ENCODE measurements around the gene SLC17A7. TPM values are rescaled to one million over a fixed set of nuclear protein-coding genes. Genes with fewer than 3 reads are reported as not detected.
A peak's percentile ranks its signal among the peaks of the same experiment; 100 is the strongest.
"Not testable (repeated sequence)": the region's sequence is repeated elsewhere in the genome, so short reads cannot be mapped to it uniquely, and the experiment has no call there.

Gene SLC17A7
- polyA plus RNA-seq, 1 experiment, result 0.10 TPM

GRCh38 chr19:49445997-49446396, 4.7 kb upstream of the SLC17A7 start:
- DNase-seq (ENCODE audit: low read depth), result no peak
- ChIA-PET POLR2A (no interaction called here), CTCF (interaction anchor here (0.6 to 3.1 kb wide), 2 partner anchors 55 to 180 kb away, joined by 4 to 16 read pairs; no protein-coding TSS in a partner anchor)
- H3K4me3 ChIP-seq (ENCODE audit: low read depth, low read length), result no peak overlapping the region
- peaks cover 10% of the 10 kb centered on the region for H3K36me3 ChIP-seq (ENCODE audit: control insufficient read depth, insufficient read depth, low read length)
- peaks cover 6% of the 10 kb centered on the region for H3K27me3 ChIP-seq (ENCODE audit: control insufficient read depth, insufficient read depth, low read length)
- TF ChIP-seq, protein P1, sequence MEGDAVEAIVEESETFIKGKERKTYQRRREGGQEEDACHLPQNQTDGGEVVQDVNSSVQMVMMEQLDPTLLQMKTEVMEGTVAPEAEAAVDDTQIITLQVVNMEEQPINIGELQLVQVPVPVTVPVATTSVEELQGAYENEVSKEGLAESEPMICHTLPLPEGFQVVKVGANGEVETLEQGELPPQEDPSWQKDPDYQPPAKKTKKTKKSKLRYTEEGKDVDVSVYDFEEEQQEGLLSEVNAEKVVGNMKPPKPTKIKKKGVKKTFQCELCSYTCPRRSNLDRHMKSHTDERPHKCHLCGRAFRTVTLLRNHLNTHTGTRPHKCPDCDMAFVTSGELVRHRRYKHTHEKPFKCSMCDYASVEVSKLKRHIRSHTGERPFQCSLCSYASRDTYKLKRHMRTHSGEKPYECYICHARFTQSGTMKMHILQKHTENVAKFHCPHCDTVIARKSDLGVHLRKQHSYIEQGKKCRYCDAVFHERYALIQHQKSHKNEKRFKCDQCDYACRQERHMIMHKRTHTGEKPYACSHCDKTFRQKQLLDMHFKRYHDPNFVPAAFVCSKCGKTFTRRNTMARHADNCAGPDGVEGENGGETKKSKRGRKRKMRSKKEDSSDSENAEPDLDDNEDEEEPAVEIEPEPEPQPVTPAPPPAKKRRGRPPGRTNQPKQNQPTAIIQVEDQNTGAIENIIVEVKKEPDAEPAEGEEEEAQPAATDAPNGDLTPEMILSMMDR (IDR thresholded peaks at IDR 0.05; ENCODE audit: insufficient read depth, low read depth, low read length), result no peak

GRCh38 chr19:49444100-49444700, 2.9 kb upstream of the SLC17A7 start:
- DNase-seq (ENCODE audit: low read depth); H3K36me3 ChIP-seq (ENCODE audit: control insufficient read depth, insufficient read depth, low read length); H3K4me3 ChIP-seq (ENCODE audit: low read depth, low read length): not testable (repeated sequence)
- ChIA-PET CTCF (interaction anchor here (0.6 to 3.1 kb wide), 8 partner anchors 9 to 178 kb away, joined by 3 to 16 read pairs (median 3); partner anchors contain the start of gene TEAD2), POLR2A (interaction anchor here (0.5 kb wide), 1 partner anchor 28 kb away, joined by 3 read pairs; no protein-coding TSS in a partner anchor)
- peaks cover 23% of the 10 kb centered on the region for H3K27me3 ChIP-seq (ENCODE audit: control insufficient read depth, insufficient read depth, low read length)

GRCh38 chr19:49443366-49444099, 2.2 kb upstream of the SLC17A7 start:
- Histone ChIP-seq H3K27me3 (ENCODE audit: control insufficient read depth, insufficient read depth, low read length) (peaks cover 29% of the 10 kb centered on the region), H3K4me3 (ENCODE audit: low read depth, low read length) (peak overlapping the region; percentile 72), H3K36me3 (ENCODE audit: control insufficient read depth, insufficient read depth, low read length) (peaks cover 9% of the 10 kb centered on the region)
- ChIA-PET CTCF (interaction anchor here (0.6 to 2.3 kb wide), 16 partner anchors 10 to 218 kb away, joined by 3 to 13 read pairs (median 3); partner anchors contain the start of genes GFY and TEAD2), POLR2A (no interaction called here)
- peak; percentile 53 for DNase-seq (ENCODE audit: low read depth)
- TF ChIP-seq, protein P1 (IDR thresholded peaks at IDR 0.05; ENCODE audit: insufficient read depth, low read depth, low read length), result peak; percentile 84

DNA sequence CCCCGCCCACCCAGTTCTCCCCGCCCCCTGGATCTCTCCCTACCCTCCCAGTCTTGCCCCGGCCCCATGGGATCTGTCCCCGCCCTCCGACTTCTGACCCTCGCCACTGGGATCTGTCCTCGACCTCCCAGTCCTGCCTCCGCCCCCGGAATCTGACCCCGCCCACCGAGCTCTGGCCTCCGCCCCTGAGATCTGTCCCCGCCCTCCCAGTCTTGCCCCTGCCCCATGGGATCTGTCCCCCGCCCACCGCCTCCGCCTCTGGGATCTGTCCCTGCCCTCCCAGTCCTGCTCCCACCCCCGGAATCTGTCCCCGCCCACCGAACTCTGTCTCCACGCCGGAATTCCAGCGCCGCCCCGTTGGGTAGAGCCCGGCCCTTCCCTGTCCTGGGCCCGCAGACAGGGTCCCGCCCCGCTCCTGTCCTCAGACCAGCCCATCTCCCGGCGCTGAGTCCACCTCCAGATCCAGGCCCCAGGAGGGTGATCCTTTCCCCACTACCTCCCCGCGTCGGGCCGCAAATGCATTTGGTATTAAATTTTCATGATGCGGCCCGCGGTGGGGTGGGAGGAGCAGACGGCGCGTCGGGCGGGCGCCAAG, 1.5 kb upstream of the SLC17A7 start:
- TF ChIP-seq, protein P1 (IDR thresholded peaks at IDR 0.05; ENCODE audit: insufficient read depth, low read depth, low read length), result no peak
- POLR2A ChIA-PET, result interaction anchor here (0.6 kb wide), 1 partner anchor 18 kb away, joined by 4 read pairs; no protein-coding TSS in a partner anchor
- Histone ChIP-seq H3K27me3 (ENCODE audit: control insufficient read depth, insufficient read depth, low read length) (peaks cover 36% of the 10 kb centered on the region), H3K36me3 (ENCODE audit: control insufficient read depth, insufficient read depth, low read length) (peaks cover 7% of the 10 kb centered on the region), H3K4me3 (ENCODE audit: low read depth, low read length) (peak overlapping the region; percentile 72)
- CTCF ChIA-PET, result interaction anchor here (0.7 to 2.3 kb wide), 18 partner anchors 9 to 217 kb away, joined by 3 to 13 read pairs (median 4); partner anchors contain the start of genes GFY and PIH1D1
- DNase-seq (ENCODE audit: low read depth), result no peak

- Histone ChIP-seq H3K36me3 (ENCODE audit: control insufficient read depth, insufficient read depth, low read length) (peaks cover 7% of the 10 kb centered on the region), H3K27me3 (ENCODE audit: control insufficient read depth, insufficient read depth, low read length) (peaks cover 38% of the 10 kb centered on the region), H3K4me3 (ENCODE audit: low read depth, low read length) (peak overlapping the region; percentile 72)
- POLR2A ChIA-PET, result interaction anchor here (0.6 kb wide), 1 partner anchor 18 kb away, joined by 4 read pairs; no protein-coding TSS in a partner anchor
- DNase-seq (ENCODE audit: low read depth), result no peak
- CTCF ChIA-PET, result interaction anchor here (0.7 to 2.3 kb wide), 18 partner anchors 9 to 217 kb away, joined by 3 to 13 read pairs (median 4); partner anchors contain the start of genes GFY and PIH1D1
- TF ChIP-seq, protein P1 (IDR thresholded peaks at IDR 0.05; ENCODE audit: insufficient read depth, low read depth, low read length), result no peak
Measured at GRCh38 chr19:49442354-49442753, 1.0 kb upstream of the SLC17A7 start.

Measured in BJ (cell line).